ENCODE results near the gene CKS1B.

The CKS1B gene

GRCh38 chr1:154945962-154946850, 28.3 kb upstream of the CKS1B start:
- DNase-seq (ENCODE audit: low spot score) = no peak

- DNase-seq (ENCODE audit: low spot score) = no peak
Observed at GRCh38 chr1:154948079-154948478, 26.4 kb upstream of the CKS1B start.

- DNase-seq (ENCODE audit: low spot score) = no peak
Observed at GRCh38 chr1:154951901-154952657, 22.4 kb upstream of the CKS1B start.

- DNase-seq (ENCODE audit: low spot score) = no peak
Observed at GRCh38 chr1:154952664-154953063, 21.8 kb upstream of the CKS1B start.

DNA sequence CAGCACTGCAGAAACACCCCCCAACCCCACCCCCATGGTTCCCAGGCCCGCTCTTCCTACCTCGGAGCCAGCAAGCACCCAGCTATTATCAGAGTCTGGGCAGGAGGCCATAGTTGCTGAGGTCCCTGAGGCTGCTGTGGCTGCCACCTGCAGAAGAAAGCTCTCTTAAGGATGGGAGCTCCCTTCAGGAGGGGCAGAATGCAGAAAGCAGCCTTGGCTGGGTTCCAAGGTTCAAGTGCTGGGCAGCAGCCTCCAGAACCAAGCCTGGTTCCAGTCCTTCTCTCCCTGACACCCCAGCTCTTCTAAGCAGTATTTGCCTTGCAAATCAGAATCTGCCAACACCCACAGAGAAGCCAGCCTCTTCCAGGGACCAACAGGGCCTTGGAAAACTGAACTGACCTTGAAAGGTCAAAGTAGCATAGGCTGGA, 20.9 kb upstream of the CKS1B start:
- DNase-seq (ENCODE audit: low spot score) = peak; percentile 55

DNA sequence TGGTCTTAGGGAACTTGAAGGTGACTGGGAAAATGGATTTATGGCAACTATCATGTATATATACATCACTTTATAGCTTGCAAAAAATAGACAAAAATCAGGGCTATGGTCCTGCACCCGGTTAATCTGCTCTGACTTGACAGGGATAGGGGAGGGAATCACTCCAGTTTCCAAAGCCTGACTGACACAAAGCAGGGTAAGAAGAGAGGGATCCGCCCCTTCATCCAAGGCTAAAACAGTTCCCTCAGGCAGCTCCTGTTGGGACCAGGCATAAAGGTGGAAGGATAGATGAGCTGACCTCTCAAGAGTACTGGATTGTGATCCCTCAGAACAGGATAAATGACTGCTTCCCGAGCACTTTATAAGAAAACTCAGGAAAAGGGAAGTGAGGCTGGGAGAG, 19.9 kb upstream of the CKS1B start:
- no peak for DNase-seq (ENCODE audit: low spot score)

GRCh38 chr1:154955039-154955717, 19.3 kb upstream of the CKS1B start:
- DNase-seq (ENCODE audit: low spot score) = peak; percentile 99

DNA sequence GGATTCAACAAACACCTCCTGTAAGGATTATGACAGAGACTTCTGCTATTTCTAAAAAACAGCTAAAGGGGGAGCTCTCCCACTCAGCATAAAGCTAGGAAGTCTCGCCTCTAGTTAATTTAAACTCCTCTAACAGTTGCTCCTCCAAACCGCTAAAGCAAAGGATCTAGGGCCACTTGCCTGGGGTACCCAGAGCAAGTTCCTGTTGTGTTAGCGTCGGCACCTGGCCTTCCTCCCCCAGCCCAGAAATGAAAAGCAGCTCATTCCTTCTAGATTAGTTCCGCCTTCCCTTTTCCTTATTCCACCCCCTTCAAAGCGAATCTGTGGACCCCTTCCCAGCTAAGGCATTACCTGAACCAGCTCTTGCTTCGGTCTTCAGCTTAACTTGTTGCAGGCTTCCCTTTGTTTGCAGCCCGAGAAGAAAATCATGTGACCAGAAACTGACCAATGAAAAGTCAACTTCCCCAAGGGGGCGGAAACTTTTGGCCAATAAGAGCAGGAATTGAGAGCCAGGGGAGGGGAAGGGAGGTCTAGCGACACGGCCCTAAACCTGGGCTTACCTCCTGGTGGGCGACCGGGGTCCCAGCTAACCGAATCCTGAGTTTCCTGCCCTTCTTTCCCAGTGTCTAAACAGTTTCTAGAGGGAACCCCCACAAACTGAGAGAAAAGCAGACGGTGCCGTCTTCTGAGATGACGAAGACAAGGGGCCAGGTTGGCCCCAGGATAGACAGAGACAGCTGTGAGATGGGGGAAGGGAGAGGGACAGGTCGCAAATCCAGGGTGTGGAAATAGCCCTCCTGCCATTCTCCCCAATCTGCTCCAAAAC, 18.6 kb upstream of the CKS1B start, which contains the start of gene PBXIP1:
PBXIP1 (minus strand) TSS at position 382 of the 826 bp plus-strand sequence. CDS start 2,378 bp downstream, outside the sequence.
- DNase-seq (ENCODE audit: low spot score) = peak; percentile 99

DNA sequence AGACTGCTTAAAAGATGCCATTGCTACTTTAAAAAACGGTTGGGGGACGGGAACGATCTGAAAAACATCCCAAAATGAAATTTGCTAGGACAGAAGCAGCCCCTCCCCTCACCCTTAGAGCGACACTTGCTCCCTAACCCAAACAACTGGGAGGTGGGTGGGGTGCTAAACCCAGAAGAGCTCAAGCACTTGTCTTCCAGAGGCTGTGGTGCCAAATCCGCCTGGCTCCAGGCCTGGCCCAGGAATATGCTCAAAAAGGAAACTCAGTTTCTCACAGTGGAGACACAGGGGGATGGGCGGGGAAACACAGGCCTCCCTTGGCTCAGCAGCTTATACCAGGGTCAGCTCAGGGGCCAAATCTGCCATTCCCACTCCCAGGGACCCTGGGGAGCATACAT, 17.9 kb upstream of the CKS1B start:
- no peak for DNase-seq (ENCODE audit: low spot score)

DNA sequence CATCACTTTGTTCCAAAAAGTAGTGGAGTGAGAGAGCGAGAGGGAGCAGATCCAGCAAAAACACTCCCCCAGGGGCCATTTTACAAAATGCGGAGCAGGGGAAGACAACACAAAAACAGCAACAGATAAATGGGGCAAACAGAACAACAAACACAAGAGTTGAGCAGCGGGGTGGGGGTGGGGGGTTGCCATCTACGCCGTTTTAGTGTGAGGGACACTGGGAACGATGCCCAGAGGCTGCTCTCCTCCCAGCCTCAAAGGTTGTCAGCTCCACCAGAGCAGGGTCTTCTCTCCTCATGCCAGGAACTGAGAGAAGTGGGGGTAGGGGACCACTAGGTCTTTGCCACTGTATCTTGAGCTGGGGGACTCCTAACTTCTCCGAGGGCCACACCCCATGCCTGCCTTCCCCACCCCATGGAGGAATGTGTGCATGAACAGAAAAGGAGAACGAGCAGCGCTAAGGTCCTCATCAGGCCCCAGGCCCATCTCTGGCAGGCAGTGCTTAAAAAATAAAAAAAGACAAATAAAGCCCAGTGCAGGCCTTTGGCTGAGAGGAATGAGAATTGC, 17.3 kb upstream of the CKS1B start:
- DNase-seq (ENCODE audit: low spot score) = no peak

- no peak for DNase-seq (ENCODE audit: low spot score)
Observed at GRCh38 chr1:154958036-154958435, 16.4 kb upstream of the CKS1B start.

GRCh38 chr1:154958681-154959425, 15.6 kb upstream of the CKS1B start:
- DNase-seq (ENCODE audit: low spot score) = no peak

DNA sequence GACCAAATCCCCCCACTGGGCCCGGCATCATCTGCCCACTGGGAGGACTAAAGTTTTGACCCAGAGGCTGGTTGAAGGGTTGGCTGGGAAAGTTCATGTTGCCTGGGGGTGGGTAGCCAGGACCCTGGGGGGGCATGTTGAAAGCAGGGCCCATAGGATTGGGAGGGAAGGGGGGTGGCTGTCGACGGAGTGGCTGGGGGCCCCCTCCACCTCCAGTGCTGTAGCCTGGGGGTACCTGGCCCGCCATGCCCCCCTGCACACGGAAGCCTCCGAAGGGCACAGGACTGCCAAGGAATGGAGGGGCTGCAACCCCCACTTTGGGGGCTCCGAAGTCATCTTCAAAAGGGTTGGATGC, 15.1 kb upstream of the CKS1B start:
- DNase-seq (ENCODE audit: low spot score) = no peak

GRCh38 chr1:154960446-154961136, 13.9 kb upstream of the CKS1B start:
- peak; percentile 38 for DNase-seq (ENCODE audit: low spot score)

GRCh38 chr1:154961207-154962155, 13.0 kb upstream of the CKS1B start, which contains the start of gene PYGO2:
Gene PYGO2 (minus strand): TSS chr1:154961782. CDS start chr1:154961576, 206 bp downstream.
- peak; percentile 89 for DNase-seq (ENCODE audit: low spot score)

- DNase-seq (ENCODE audit: low spot score) = peak; percentile 78
Observed at GRCh38 chr1:154962156-154962749, 12.2 kb upstream of the CKS1B start.

GRCh38 chr1:154962795-154963330, 11.6 kb upstream of the CKS1B start:
- DNase-seq (ENCODE audit: low spot score) = no peak

GRCh38 chr1:154963643-154964042, 10.8 kb upstream of the CKS1B start:
- DNase-seq (ENCODE audit: low spot score) = no peak

All from NAMALWA (cell line).